Head of caudate nucleus (tissue), 42 donors: Measurements from ENCODE around the gene XIRP2.
"Not testable (repeated sequence)": the region's sequence is repeated elsewhere in the genome, so short reads cannot be mapped to it uniquely, and the experiment has no call there.

Source experiments
- DNase-seq, 42 donors: peaks; one replicate each; pipeline versions ENCODE4 v3.0.0 to v3.0.0-alpha.2; 2020 to 2021; ENCODE audit warnings: mixed read lengths in 7 of 42
- intact Hi-C: fragments of 100-400 bp; cut with DNase I; formaldehyde crosslinking; loops from one replicate; pipeline ENCODE4 v1.15.0; 2022

XIRP2 gene

GRCh38 chr2:167013227-167013626 lies 124.9 kb downstream of the XIRP2 start:
- no peak for DNase-seq
- intact Hi-C loops: no loop called here

- intact Hi-C loops: no loop called here
- no peak for DNase-seq
These were observed 127.5 kb downstream of the XIRP2 start for GRCh38 chr2:167015806-167016205.

GRCh38 chr2:167017021-167017420 lies 128.7 kb downstream of the XIRP2 start:
- DNase-seq: no peak
- intact Hi-C loops: no loop called here

GRCh38 chr2:167018590-167018989 lies 130.3 kb downstream of the XIRP2 start:
- no peak for DNase-seq
- intact Hi-C loops: no loop called here

- DNase-seq: no peak
- intact Hi-C loops: no loop called here
These were observed 140.2 kb downstream of the XIRP2 start for GRCh38 chr2:167028503-167028902.

GRCh38 chr2:167034976-167035375 lies 146.7 kb downstream of the XIRP2 start:
- not testable (repeated sequence) for DNase-seq

GRCh38 chr2:167048829-167049228 lies 160.5 kb downstream of the XIRP2 start:
- DNase-seq: no peak
- intact Hi-C loops: no loop called here

More at GRCh38 chr2:167034976-167035375, 146.7 kb downstream of the XIRP2 start:
- intact Hi-C loops: not testable (repeated sequence)

GRCh38 chr2:167049659-167050058 lies 161.4 kb downstream of the XIRP2 start:
- intact Hi-C loops: no loop called here
- no peak for DNase-seq

- no peak for DNase-seq
- intact Hi-C loops: no loop called here
These were observed 164.5 kb downstream of the XIRP2 start for GRCh38 chr2:167052825-167053224.

GRCh38 chr2:167054881-167055280 lies 166.6 kb downstream of the XIRP2 start:
- intact Hi-C loops: no loop called here
- no peak for DNase-seq

GRCh38 chr2:167057446-167057845 lies 169.2 kb downstream of the XIRP2 start:
- intact Hi-C loops: no loop called here
- DNase-seq: no peak

- DNase-seq: no peak
- intact Hi-C loops: no loop called here
These were observed 170.9 kb downstream of the XIRP2 start for GRCh38 chr2:167059173-167059572.

- intact Hi-C loops: no loop called here
- no peak for DNase-seq
These were observed 181.6 kb downstream of the XIRP2 start for GRCh38 chr2:167069855-167070254.

- DNase-seq, intact Hi-C loops: not testable (repeated sequence)
These were observed 187.4 kb downstream of the XIRP2 start for GRCh38 chr2:167075708-167076107.

- intact Hi-C loops, DNase-seq: not testable (repeated sequence)
These were observed 210.7 kb downstream of the XIRP2 start for GRCh38 chr2:167098931-167099330.

GRCh38 chr2:167100506-167100905 lies 212.2 kb downstream of the XIRP2 start:
- DNase-seq: no peak
- intact Hi-C loops: no loop called here

GRCh38 chr2:167103028-167103756 lies 214.9 kb downstream of the XIRP2 start:
- no peak for DNase-seq
- intact Hi-C loops: no loop called here

- no peak for DNase-seq
These were observed 215.5 kb downstream of the XIRP2 start for GRCh38 chr2:167103757-167104133.

GRCh38 chr2:167104691-167105090 lies 216.4 kb downstream of the XIRP2 start:
- DNase-seq: no peak
- intact Hi-C loops: no loop called here

More at GRCh38 chr2:167103757-167104133, 215.5 kb downstream of the XIRP2 start:
- intact Hi-C loops: no loop called here

GRCh38 chr2:167109682-167110081 lies 221.4 kb downstream of the XIRP2 start:
- intact Hi-C loops: not testable (repeated sequence)

GRCh38 chr2:167110345-167110744 lies 222.1 kb downstream of the XIRP2 start:
- intact Hi-C loops: no loop called here
- DNase-seq: no peak

More at GRCh38 chr2:167109682-167110081, 221.4 kb downstream of the XIRP2 start:
- not testable (repeated sequence) for DNase-seq
